DMS114 treated with DMSO at 0.1 percent for 48 hours (cell line): ENCODE results near the gene GPR65.

ENCODE experiments used
- DNase-seq: peaks from one replicate; lab custom pipeline; 2025; ENCODE audit not compliant: unreplicated experiment; lab: John Stamatoyannopoulos, UW

The GPR65 gene

GRCh38 chr14:88037325-88037724 is 32.4 kb downstream of the GPR65 start:
- no peak for DNase-seq

DNA sequence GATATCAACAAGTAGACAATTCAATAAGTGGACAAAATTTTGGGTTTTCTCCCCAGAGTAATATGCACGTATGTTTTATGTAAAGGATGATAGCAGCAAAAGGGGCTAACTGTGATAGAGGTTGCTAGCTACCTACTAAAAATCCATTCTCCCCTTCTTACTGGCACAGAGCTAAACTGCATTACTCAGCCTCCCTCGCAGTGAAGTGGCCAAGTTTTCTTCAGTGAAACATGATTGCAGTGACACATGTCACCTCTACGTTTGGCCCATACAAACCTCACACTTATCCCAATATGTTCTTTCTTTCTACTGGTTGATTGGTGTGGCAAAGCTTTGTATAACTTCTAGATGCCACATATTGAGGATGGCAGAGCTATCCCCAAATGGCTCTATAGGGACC is 34.3 kb downstream of the GPR65 start:
- no peak for DNase-seq

DNA sequence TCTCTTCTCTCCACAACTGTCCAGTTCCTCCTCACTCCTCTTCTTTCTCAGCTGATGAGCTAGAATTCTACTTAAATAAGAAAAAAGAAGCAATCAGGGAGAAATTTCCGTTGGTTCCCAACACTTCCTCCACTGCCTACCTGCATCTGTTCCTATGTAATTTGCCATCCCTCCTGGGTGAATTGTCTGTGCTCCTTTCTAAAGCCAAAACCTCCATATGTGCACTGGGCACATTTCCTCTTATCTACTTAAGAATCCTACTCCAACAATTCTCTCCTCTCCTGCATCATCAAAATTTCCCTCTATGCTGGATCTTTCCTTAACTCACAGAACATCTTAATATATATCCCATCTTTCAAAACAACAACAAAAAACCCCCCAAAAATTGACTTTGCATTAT is 35.2 kb downstream of the GPR65 start:
- no peak for DNase-seq

GRCh38 chr14:88043529-88044443 is 38.9 kb downstream of the GPR65 start:
- DNase-seq: no peak

GRCh38 chr14:88044444-88044758 is 39.5 kb downstream of the GPR65 start:
- DNase-seq: no peak

- DNase-seq: no peak
Measured at GRCh38 chr14:88044776-88045446, 40.0 kb downstream of the GPR65 start.

GRCh38 chr14:88045705-88046104 is 40.8 kb downstream of the GPR65 start:
- DNase-seq: no peak

DNA sequence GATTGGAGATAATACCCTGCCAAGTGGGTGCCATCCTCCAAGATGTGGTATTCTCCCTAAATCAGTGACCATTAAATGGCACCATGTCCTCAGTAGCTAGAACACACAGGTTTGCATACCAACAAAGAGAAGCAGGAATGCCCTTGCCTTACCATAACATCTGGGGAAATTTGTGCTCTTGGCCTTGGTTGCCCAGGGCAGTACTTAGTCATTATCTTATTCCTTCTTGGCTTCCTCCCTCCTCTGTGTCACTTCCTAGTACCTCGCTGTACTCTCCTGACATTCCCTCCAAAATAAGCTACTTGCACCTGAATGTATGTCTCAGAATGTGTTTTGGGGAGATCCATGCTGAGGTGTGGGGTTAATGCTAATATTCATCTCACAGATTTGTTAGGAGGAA is 43.4 kb downstream of the GPR65 start:
- DNase-seq: no peak

DNA sequence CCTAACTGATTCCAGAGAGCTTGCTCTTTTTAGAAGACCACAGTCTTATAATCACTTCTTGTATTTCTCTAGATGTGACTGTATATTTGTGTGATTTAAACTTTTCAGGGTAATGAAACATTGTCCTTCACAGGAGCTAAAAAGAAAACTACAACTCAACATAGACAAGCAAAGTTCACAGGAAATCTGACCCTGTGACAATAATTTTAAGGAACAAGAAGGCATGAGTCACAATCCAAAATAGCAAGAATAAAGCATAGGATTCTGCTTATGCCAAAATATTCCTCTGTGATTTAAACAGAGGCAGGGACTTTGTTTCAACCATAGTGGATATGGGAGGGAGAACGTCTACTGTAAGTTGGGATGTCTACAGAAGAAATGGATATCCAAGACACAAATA is 44.3 kb downstream of the GPR65 start:
- DNase-seq: no peak

GRCh38 chr14:88049936-88050335 is 45.0 kb downstream of the GPR65 start:
- DNase-seq: no peak

- DNase-seq: no peak
Measured at GRCh38 chr14:88060576-88060975, 55.6 kb downstream of the GPR65 start.

- no peak for DNase-seq
Measured at GRCh38 chr14:88063811-88064210, 58.9 kb downstream of the GPR65 start.
